Measurements from ENCODE around the gene SFSWAP. TPM values are rescaled to one million over a fixed set of nuclear protein-coding genes. Genes with fewer than 3 reads are reported as not detected.

SFSWAP gene
- total and polyA plus RNA-seq, 2 of the 13 experiments (the other 11 are each of a cell fraction or from before 2014, with no cell fraction given): 17.1 to 27.7 TPM

GRCh38 chr12:131729254-131729955, 18.5 kb downstream of the SFSWAP start (continued):
- TF ChIP-seq E2F2 (CRISPR knock-in tag; IDR thresholded peaks at IDR 0.05; ENCODE audit: borderline replicate concordance) (no peak), ZFP36L1 (CRISPR knock-in tag; IDR thresholded peaks at IDR 0.05) (no peak), ZNF501 (CRISPR knock-in tag; IDR thresholded peaks at IDR 0.05) (no peak), MEF2D (CRISPR knock-in tag; IDR thresholded peaks at IDR 0.05) (no peak), ZBTB34 (CRISPR knock-in tag; IDR thresholded peaks at IDR 0.05) (no peak)

GRCh38 chr12:131732996-131733615, 22.2 kb downstream of the SFSWAP start:
- in situ Hi-C loops (cut with HindIII; ENCODE audit: extremely low pct_ligation_motif_present, low pct_unique_long_range_greater_than_20kb): no loop called here
- no peak for TF ChIP-seq ZNF746 (CRISPR knock-in tag; IDR thresholded peaks at IDR 0.05)
- no peak for TF ChIP-seq ZBTB20 (CRISPR knock-in tag; IDR thresholded peaks at IDR 0.05; ENCODE audit: borderline replicate concordance, low read depth)
- no peak for TF ChIP-seq NRL (CRISPR knock-in tag; IDR thresholded peaks at IDR 0.05; ENCODE audit: borderline replicate concordance)
- TF ChIP-seq FOSL2 (CRISPR knock-in tag; IDR thresholded peaks at IDR 0.05): no peak
- no peak for TF ChIP-seq TFE3 (CRISPR knock-in tag; IDR thresholded peaks at IDR 0.05)
- TF ChIP-seq ZNF7 (CRISPR knock-in tag; IDR thresholded peaks at IDR 0.05): no peak
- no peak for TF ChIP-seq HDAC1 (CRISPR knock-in tag; IDR thresholded peaks at IDR 0.05)
- TF ChIP-seq PAXIP1 (CRISPR knock-in tag; conservative IDR thresholded peaks at IDR 0.05): no peak
- no peak for TF ChIP-seq JUNB (CRISPR knock-in tag; IDR thresholded peaks at IDR 0.05; ENCODE audit: borderline replicate concordance)

More at GRCh38 chr12:131732996-131733615, 22.2 kb downstream of the SFSWAP start:
- ATAC-seq (no peak), FAIRE-seq (no peak), DNase-seq (ENCODE audit: low spot score) (no peak)
- ChIA-PET POLR2A (no interaction called here), CTCF (ENCODE audit: low intra/inter-chr PET ratio, low total read pairs) (no interaction called here)
- intact Hi-C loops (cut with micrococcal nuclease; ENCODE audit: unreplicated experiment): no loop called here
- Histone ChIP-seq H3K4me1 (ENCODE audit: insufficient read depth, low read length) (no peaks in the 10 kb centered on the region), H3K9ac (ENCODE audit: insufficient read depth, low read depth, low read length) (no peak overlapping the region), H3K79me2 (ENCODE audit: insufficient read depth, low read length) (no peaks in the 10 kb centered on the region), H3K9me3 (ENCODE audit: low read length) (no peaks in the 10 kb centered on the region), H3K27ac (ENCODE audit: extremely low read length, insufficient read depth, low read length) (no peak overlapping the region), H4K20me1 (ENCODE audit: insufficient read depth, low read length) (no peaks in the 10 kb centered on the region), H3K27me3 (ENCODE audit: control insufficient read depth in 1 of 2, insufficient read depth in 2 of 2, low read length in 2 of 2) (no peaks in the 10 kb centered on the region), H3K4me2 (ENCODE audit: low read depth, low read length) (no peak overlapping the region), H3K36me3 (replicated peaks in 1 of 2; ENCODE audit: control insufficient read depth in 1 of 2, insufficient read depth in 2 of 2, low read length in 2 of 2) (peaks cover 43 to 80% of the 10 kb centered on the region in 2 experiments), H2AFZ (ENCODE audit: low read length) (no peak overlapping the region), H3K4me3 (replicated peaks in 1 of 3; ENCODE audit: insufficient read depth in 1 of 3, low read depth in 2 of 3, low read length in 3 of 3) (no peak overlapping the region)
- no TSS peak for BruUV-seq (replicated peaks)
- WGBS (ENCODE audit: low lambda C conversion rate): over 99% methylated on average over 19 of the region's 21 CpGs
